H1 (cell line): ENCODE data around the gene TBX2. TPM values are rescaled to one million over a fixed set of nuclear protein-coding genes. Genes with fewer than 3 reads are reported as not detected.

Experiments
- CTCF ChIA-PET: fragments of 300-600 bp; sonication (Branson Sonifier 250); formaldehyde crosslinking; loops from one replicate; lab custom pipeline; 2021; ENCODE audit not compliant: partially characterized antibody; lab: Charles Lee
- POLR2A ChIA-PET: fragments of 300-600 bp; sonication (Branson Sonifier 250); formaldehyde crosslinking; loops from one replicate; lab custom pipeline; 2021; ENCODE audit warnings: inconsistent platforms; ENCODE audit not compliant: partially characterized antibody; lab: Charles Lee
- DNase-seq, 2 experiments: peaks; one replicate each; pipeline versions ENCODE4 v3.0.0 to v3.0.0-alpha.2; 2010 to 2022; ENCODE audit warnings: low spot score in 2 of 2, low read depth in 1 of 2, mixed read lengths in 1 of 2
- FAIRE-seq: peaks from 2 replicates; lab custom pipeline; 2011; peaks lifted over from hg19 to GRCh38; lab: Jason Lieb, UNC
- H2AFZ ChIP-seq: 2 replicates; pipeline ENCODE4 v1.8.1; 2012; ENCODE audit warnings: low read length, inconsistent platforms
- H2AK5ac ChIP-seq: 2 replicates; pipeline ENCODE4 v1.6.1; 2013; ENCODE audit warnings: low read depth, low read length
- H2BK120ac ChIP-seq: replicated peaks from 2 replicates; pipeline ENCODE3; 2013; ENCODE audit warnings: low read depth, low read length, inconsistent platforms
- H2BK12ac ChIP-seq: 2 replicates; pipeline ENCODE4 v1.6.1; 2013; ENCODE audit warnings: low read depth, low read length
- H2BK15ac ChIP-seq: 2 replicates; pipeline ENCODE4 v1.6.1; 2013; ENCODE audit warnings: low read length
- H2BK20ac ChIP-seq: 2 replicates; pipeline ENCODE4 v1.6.1; 2013; ENCODE audit warnings: low read length
- H2BK5ac ChIP-seq: 2 replicates; pipeline ENCODE4 v1.6.1; 2013; ENCODE audit warnings: low read depth, low read length
- H3K14ac ChIP-seq: 2 replicates; pipeline ENCODE4 v1.6.1; 2013; ENCODE audit warnings: inconsistent platforms; ENCODE audit not compliant: insufficient read length
- H3K18ac ChIP-seq: 2 replicates; pipeline ENCODE4 v1.6.1; 2013; ENCODE audit warnings: low read length; ENCODE audit errors: extremely low read depth
- H3K23ac ChIP-seq: 2 replicates; pipeline ENCODE4 v1.6.1; 2013; ENCODE audit warnings: inconsistent platforms; ENCODE audit not compliant: insufficient read length
- H3K23me2 ChIP-seq: 2 replicates; pipeline ENCODE4 v1.6.1; 2013; ENCODE audit warnings: low read depth, low read length
- H3K27ac ChIP-seq: 2 replicates; pipeline ENCODE4 v1.6.1; 2011; ENCODE audit warnings: low read depth, low read length, inconsistent platforms
- H3K27me3 ChIP-seq, 4 experiments: replicated peaks in 1 of 4; 1 replicate in 1 of 4; 2 replicates in 3 of 4; pipeline versions ENCODE4 v1.6.1 to v1.8.1; 2011 to 2013; ENCODE audit warnings: low read length in 3 of 4, mild to moderate bottlenecking in 3 of 4, inconsistent platforms in 2 of 4, mixed read lengths in 2 of 4, moderate library complexity in 1 of 4; ENCODE audit not compliant: control insufficient read depth in 3 of 4, insufficient read depth in 3 of 4; ENCODE audit errors: extremely low read depth in 1 of 4
- H3K36me3 ChIP-seq, 4 experiments: 2 replicates each; pipeline versions ENCODE4 v1.6.1 to v1.8.1; 2011 to 2013; ENCODE audit warnings: mild to moderate bottlenecking in 4 of 4, low read length in 3 of 4, moderate library complexity in 2 of 4, control low read depth in 1 of 4, inconsistent platforms in 1 of 4; ENCODE audit not compliant: insufficient read depth in 4 of 4, control insufficient read depth in 2 of 4
- H3K4ac ChIP-seq: replicated peaks from 2 replicates; pipeline ENCODE3; 2013; ENCODE audit warnings: low read length, low read depth, mixed read lengths, inconsistent platforms; ENCODE audit not compliant: insufficient read length
- H3K4me1 ChIP-seq, 4 experiments: replicated peaks in 1 of 4; 1 replicate in 1 of 4; 2 replicates in 3 of 4; pipeline versions ENCODE4 v1.6.1 to v1.8.1; 2011 to 2013; ENCODE audit warnings: low read length in 3 of 4, inconsistent platforms in 2 of 4, mixed read lengths in 1 of 4; ENCODE audit not compliant: insufficient read depth in 4 of 4, control insufficient read depth in 3 of 4
- H3K4me2 ChIP-seq, 2 experiments: 2 replicates each; pipeline versions ENCODE4 v1.6.1 to v1.8.1; 2011 to 2013; ENCODE audit warnings: low read depth in 2 of 2, low read length in 2 of 2, control low read depth in 1 of 2, inconsistent platforms in 1 of 2, mild to moderate bottlenecking in 1 of 2; ENCODE audit not compliant: insufficient read depth in 1 of 2
- H3K4me3 ChIP-seq, 4 experiments: fragments of 200-600, 300-600 bp in 1 of 4; sonication (generic), shearing (Covaris generic), sonication (Bioruptor Twin) in 1 of 4; 2 replicates each; pipeline versions ENCODE4 v1.5.1 to v1.8.1; 2011 to 2016; ENCODE audit warnings: low read length in 4 of 4, low read depth in 3 of 4, control low read depth in 2 of 4, inconsistent platforms in 2 of 4, mild to moderate bottlenecking in 2 of 4, mixed read lengths in 1 of 4, moderate library complexity in 1 of 4; ENCODE audit not compliant: insufficient read depth in 2 of 4; ENCODE audit errors: extremely low read depth in 1 of 4
- H3K56ac ChIP-seq: replicated peaks from 2 replicates; pipeline ENCODE3; 2013; ENCODE audit warnings: low read depth, mild to moderate bottlenecking, mixed read lengths, low read length, inconsistent platforms; ENCODE audit not compliant: insufficient read length
- H3K79me1 ChIP-seq: 2 replicates; pipeline ENCODE4 v1.6.1; 2013; ENCODE audit warnings: low read depth, low read length, control low read depth
- H3K79me2 ChIP-seq, 2 experiments: 2 replicates each; pipeline versions ENCODE4 v1.6.1 to v1.8.1; 2012 to 2013; ENCODE audit warnings: low read length in 2 of 2, mild to moderate bottlenecking in 2 of 2, inconsistent platforms in 1 of 2; ENCODE audit not compliant: insufficient read depth in 2 of 2, control insufficient read depth in 1 of 2
- H3K9ac ChIP-seq, 4 experiments: replicated peaks in 1 of 4; 1 replicate in 1 of 4; 2 replicates in 3 of 4; pipeline versions ENCODE4 v1.6.1 to v1.8.1; 2011 to 2013; ENCODE audit warnings: low read depth in 3 of 4, low read length in 3 of 4, control low read depth in 2 of 4, mild to moderate bottlenecking in 2 of 4, moderate library complexity in 2 of 4, inconsistent platforms in 1 of 4; ENCODE audit errors: extremely low read depth in 1 of 4
- H3K9me3 ChIP-seq, 2 experiments: 2 replicates each; pipeline versions ENCODE4 v1.6.1 to v1.8.1; 2012 to 2013; ENCODE audit warnings: mild to moderate bottlenecking in 2 of 2, moderate library complexity in 2 of 2, control low read depth in 1 of 2, inconsistent platforms in 1 of 2, low read depth in 1 of 2, low read length in 1 of 2, mixed read lengths in 1 of 2; ENCODE audit not compliant: insufficient read depth in 2 of 2
- H4K20me1 ChIP-seq, 2 experiments: replicated peaks in 1 of 2; 2 replicates each; pipeline versions ENCODE3 to v1.8.1; 2011 to 2013; ENCODE audit warnings: inconsistent platforms in 2 of 2, low read length in 2 of 2, mild to moderate bottlenecking in 1 of 2; ENCODE audit not compliant: insufficient read depth in 2 of 2, control insufficient read depth in 1 of 2
- H4K5ac ChIP-seq: 2 replicates; pipeline ENCODE4 v1.6.1; 2013; ENCODE audit warnings: low read length, low read depth, mixed read lengths, inconsistent platforms; ENCODE audit not compliant: insufficient read length
- H4K8ac ChIP-seq: 2 replicates; pipeline ENCODE4 v1.8.0; 2013; ENCODE audit warnings: mild to moderate bottlenecking, moderate library complexity, low read length, inconsistent platforms; ENCODE audit not compliant: insufficient read depth; ENCODE audit errors: extremely low read depth
- H4K91ac ChIP-seq: replicated peaks from 2 replicates; pipeline ENCODE3; 2013; ENCODE audit warnings: low read length, mixed read lengths, inconsistent platforms; ENCODE audit not compliant: insufficient read length
- MAFK ChIP-seq: IDR thresholded peaks from 2 replicates; pipeline ENCODE4 v1.6.1; 2012; ENCODE audit warnings: low read depth, mild to moderate bottlenecking, improper control_type of control experiment, low read length
- WGBS, 2 experiments: shearing (Covaris generic) in 1 of 2; methylation state at CpG; one replicate each; pipeline versions ENCODE4 v1.1.6 to v1.1.7; 2013 to 2015; ENCODE audit warnings: low lambda C conversion rate in 2 of 2, mixed read lengths in 2 of 2, inconsistent platforms in 1 of 2, low coverage in 1 of 2, missing lambda C conversion rate in 1 of 2; ENCODE audit not compliant: insufficient replicate concordance in 2 of 2, insufficient coverage in 1 of 2, insufficient read length in 1 of 2; ENCODE audit errors: extremely low coverage in 1 of 2, missing lambda C conversion rate in 1 of 2; 5-methylcytosine and 5-hydroxymethylcytosine counted together
- polyA plus RNA-seq, 7 experiments: library from polyadenylated mRNA; depleted of rRNA in 3 of 7; stranded (reverse) in 5 of 7; unstranded in 2 of 7; fragments of >200 nt in 5 of 7; fragments of 200-250 nt in 2 of 7; gene quantifications; 1 replicate in 5 of 7; 2 replicates in 1 of 7; 4 replicates in 1 of 7; pipeline versions ENCODE4 v1.2.1 to v1.2.3, GENCODE V29; 2011 to 2013; ENCODE audit warnings: missing spikeins in 2 of 7, mixed read lengths in 2 of 7
- total RNA-seq: library from RNA; stranded (reverse); fragmentation: NEBNext Ultra II Directional; extraction: Animal tissue kit (Norgen Biotek cat#: 25700); gene quantifications from 2 replicates; pipeline ENCODE4 v1.2.1, GENCODE V29; 2021

TBX2 gene
- total and polyA plus RNA-seq, 2 of the 8 experiments (the other 6 are each of a cell fraction or from before 2014, with no cell fraction given): not detected

DNA sequence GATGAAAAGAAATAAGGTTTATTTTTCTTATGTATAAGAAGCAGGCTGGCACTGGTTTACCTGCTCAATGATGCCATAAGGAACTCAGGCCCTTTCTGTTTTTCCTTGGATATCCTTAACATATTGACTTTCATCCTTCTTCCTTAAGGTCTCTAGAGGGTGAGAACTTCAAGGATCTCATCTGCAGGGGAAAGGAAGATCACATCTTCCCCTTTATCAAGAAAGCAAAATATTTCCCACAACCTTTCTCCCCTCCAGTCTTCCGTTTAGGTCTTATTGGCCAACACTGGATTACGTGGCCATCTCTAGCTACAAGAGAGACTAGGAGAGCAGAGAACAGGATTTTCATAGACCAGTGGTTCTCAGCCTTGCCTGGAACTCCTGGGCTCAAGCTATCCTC is 48.4 kb downstream of the TBX2 start:
- no peak overlapping the region for H3K4me3 ChIP-seq
- no peaks in the 10 kb centered on the region for H3K9me3 ChIP-seq
- no peaks in the 10 kb centered on the region for H3K79me2 ChIP-seq
- 76% methylated on average over 2 of the region's 2 CpGs; no CpG with 5 or more reads in 1 of the 2 experiments for WGBS, 2 experiments
- H3K27me3 ChIP-seq: peaks cover 32 to 53% (median 37%) of the 10 kb centered on the region in 4 experiments
- no peak overlapping the region for H3K4me2 ChIP-seq
- H2BK20ac ChIP-seq: no peak overlapping the region
- no peak overlapping the region for H2BK120ac ChIP-seq
- H3K4me1 ChIP-seq: peaks cover 0 to 13% (median 7%) of the 10 kb centered on the region in 4 experiments; a peak in 5 of 7 replicates
- FAIRE-seq: no peak
- no peaks in the 10 kb centered on the region for H3K79me1 ChIP-seq
- peaks cover 4% of the 10 kb centered on the region in 2 experiments for H4K20me1 ChIP-seq
- no peak overlapping the region for H3K56ac ChIP-seq
- no peak overlapping the region for H2BK15ac ChIP-seq
- H3K14ac ChIP-seq: no peak overlapping the region
- no peak overlapping the region for H4K91ac ChIP-seq
- H2BK5ac ChIP-seq: no peak overlapping the region
- H3K27ac ChIP-seq: no peak overlapping the region
- no peak for TF ChIP-seq MAFK
- TF ChIP-seq, all 59 proteins: peak for 0
- peaks cover 0 to 2% (median 0%) of the 10 kb centered on the region in 4 experiments; a peak in 1 of 8 replicates for H3K36me3 ChIP-seq
- no peak overlapping the region for H2BK12ac ChIP-seq
- H4K5ac ChIP-seq: no peak overlapping the region
- peaks cover 4% of the 10 kb centered on the region; the same call in 1 of the 2 replicates for H3K23me2 ChIP-seq
- no peak overlapping the region for H2AFZ ChIP-seq
- H3K9ac ChIP-seq: no peak overlapping the region
- ChIA-PET CTCF (interaction anchor here (0.8 to 11.6 kb wide), 11 partner anchors 8 to 103 kb away, joined by 4 to 136 read pairs (median 5); no protein-coding TSS in a partner anchor), POLR2A (interaction anchor here (0.9 to 2.8 kb wide), 3 partner anchors 8 to 390 kb away, joined by 4 to 7 read pairs (median 4); no protein-coding TSS in a partner anchor)
- H3K18ac ChIP-seq: no peak overlapping the region
- H3K4ac ChIP-seq: no peak overlapping the region
- H2AK5ac ChIP-seq: no peak overlapping the region
- no peak overlapping the region for H3K23ac ChIP-seq
- no peak for DNase-seq
- H4K8ac ChIP-seq: no peak overlapping the region
